Subcutaneous abdominal adipose tissue (tissue), 5 donors: ENCODE data around the gene SORL1.

Source experiments
- H3K27ac ChIP-seq: one replicate; pipeline ENCODE4 v1.7.0; 2013; ENCODE audit warnings: low read depth, mild to moderate bottlenecking, inconsistent platforms, low read length, moderate library complexity
- H3K27me3 ChIP-seq, 5 donors: one replicate each; pipeline ENCODE4 v1.7.0; 2013; ENCODE audit warnings: low read length in 5 of 5, inconsistent platforms in 1 of 5; ENCODE audit not compliant: control insufficient read depth in 5 of 5, insufficient read depth in 4 of 5
- H3K36me3 ChIP-seq, 5 donors: one replicate each; pipeline ENCODE4 v1.7.0; 2013; ENCODE audit warnings: low read length in 5 of 5; ENCODE audit not compliant: control insufficient read depth in 5 of 5, insufficient read depth in 5 of 5
- H3K4me1 ChIP-seq, 5 donors: one replicate each; pipeline ENCODE4 v1.7.0; 2013; ENCODE audit warnings: low read length in 5 of 5, mild to moderate bottlenecking in 3 of 5, moderate library complexity in 1 of 5; ENCODE audit not compliant: control insufficient read depth in 5 of 5, insufficient read depth in 5 of 5
- H3K4me3 ChIP-seq, 5 donors: one replicate each; pipeline ENCODE4 v1.7.0; 2013; ENCODE audit warnings: low read length in 5 of 5, low read depth in 1 of 5
- H3K9ac ChIP-seq, 5 donors: one replicate each; pipeline ENCODE4 v1.7.0; 2013; ENCODE audit warnings: low read length in 5 of 5, mild to moderate bottlenecking in 4 of 5, moderate library complexity in 3 of 5
- H3K9me3 ChIP-seq, 5 donors: one replicate each; pipeline ENCODE4 v1.7.0; 2013; ENCODE audit warnings: low read length in 5 of 5; ENCODE audit not compliant: control insufficient read depth in 5 of 5
- donor health status: healthy.
- donor health status: healthy.
- donor health status: healthy.
- donor health status: healthy.
- donor health status: healthy.

SORL1 gene

DNA sequence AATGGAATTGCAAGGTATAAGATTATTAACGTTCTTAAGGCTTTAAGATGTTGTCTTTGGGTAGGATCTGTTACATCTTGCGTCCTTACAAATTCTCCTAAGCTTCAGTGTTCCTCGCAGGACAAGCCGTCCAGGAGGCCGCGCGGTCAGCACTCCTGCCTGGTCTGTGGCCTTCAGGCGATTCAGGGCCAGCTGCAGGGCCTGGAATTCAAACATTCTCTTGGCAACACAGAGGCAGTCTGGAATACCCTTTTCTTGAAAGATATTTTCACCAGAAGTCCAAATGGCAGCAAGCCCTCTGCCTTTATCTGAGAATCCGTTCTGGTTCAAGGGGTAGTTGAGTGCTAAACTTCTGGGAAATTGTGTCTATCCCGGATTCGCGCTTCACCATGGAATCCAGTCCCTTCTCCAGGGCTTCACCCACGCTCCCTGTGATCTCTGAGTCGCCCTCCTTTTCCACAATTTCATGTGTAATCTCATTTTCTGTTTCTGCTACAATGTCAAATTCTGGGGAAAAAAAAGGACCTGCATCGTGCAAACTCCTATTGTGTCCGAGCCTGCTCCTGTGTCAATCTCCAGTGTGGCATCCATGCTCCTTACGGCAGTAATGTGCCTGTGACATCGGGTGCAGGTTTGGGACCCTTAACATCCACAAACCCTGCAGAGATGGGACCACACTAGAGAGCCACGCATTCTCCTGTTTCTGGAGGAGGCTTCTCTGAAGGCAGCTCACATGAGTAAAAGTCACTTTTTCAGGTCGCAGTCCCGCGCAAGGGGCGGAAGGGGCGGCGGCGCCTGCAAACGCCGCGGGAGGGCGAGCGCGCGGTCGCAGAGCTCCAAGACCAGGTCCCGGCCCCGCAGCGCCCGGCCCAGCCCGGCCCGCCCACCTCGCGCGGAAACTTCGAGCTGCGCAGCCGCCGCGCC lies 25.4 kb upstream of the SORL1 start:
- H3K4me1 ChIP-seq: peaks cover 3 to 12% (median 6%) of the 10 kb centered on the region in 5 donors
- H3K27me3 ChIP-seq: peaks cover 0 to 6% (median 3%) of the 10 kb centered on the region in 5 donors
- no peak overlapping the region for H3K9ac ChIP-seq
- H3K4me3 ChIP-seq: peak overlapping the region; percentile 48 to 70 (median 59)
- no peak overlapping the region for H3K27ac ChIP-seq
- H3K36me3 ChIP-seq: no peaks in the 10 kb centered on the region
- H3K9me3 ChIP-seq: no peaks in the 10 kb centered on the region

DNA sequence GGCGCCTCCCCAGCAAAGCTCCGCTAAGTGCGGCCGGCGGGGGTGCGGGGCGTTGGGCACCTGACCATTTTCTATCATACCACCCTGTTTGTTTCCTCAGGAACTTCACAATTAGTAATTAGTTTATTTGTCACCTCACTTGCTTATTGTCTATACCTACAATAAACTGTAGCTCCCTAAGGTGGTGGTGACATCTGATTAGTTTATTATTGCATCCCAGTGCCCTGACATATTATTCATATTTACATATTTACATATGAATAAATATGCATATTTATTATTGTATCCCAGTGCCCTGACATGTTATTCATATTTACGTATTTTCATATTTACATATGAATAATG lies 24.7 kb upstream of the SORL1 start:
- Histone ChIP-seq H3K27ac (no peak overlapping the region), H3K9me3 (no peaks in the 10 kb centered on the region), H3K36me3 (no peaks in the 10 kb centered on the region), H3K4me1 (peaks cover 3 to 12% (median 6%) of the 10 kb centered on the region in 5 donors), H3K9ac (no peak overlapping the region), H3K27me3 (peaks cover 0 to 6% (median 3%) of the 10 kb centered on the region in 5 donors), H3K4me3 (peak overlapping the region in 3 of 5 donors; percentile 28 to 59 (median 48))

DNA sequence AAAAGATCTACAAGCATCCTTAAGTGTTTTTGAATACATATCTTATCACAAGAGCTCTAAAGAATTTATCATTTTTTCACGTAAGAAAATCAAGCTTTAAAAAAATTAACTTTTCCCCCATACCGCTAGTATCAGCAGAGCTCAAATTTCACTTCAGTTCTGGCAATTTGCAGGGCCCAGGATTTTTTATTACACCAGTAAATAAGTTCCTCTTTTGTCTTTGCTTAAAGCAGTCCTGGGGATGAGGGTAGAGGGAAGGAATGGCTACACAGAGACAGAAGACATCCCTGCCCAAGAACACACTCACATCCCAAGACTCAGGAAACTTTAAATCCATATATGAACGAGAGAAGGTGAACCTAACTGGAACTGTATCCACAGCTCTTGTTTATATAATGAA lies 22.6 kb upstream of the SORL1 start:
- peaks cover 0 to 6% (median 3%) of the 10 kb centered on the region in 5 donors for H3K27me3 ChIP-seq
- H3K4me3 ChIP-seq: no peak overlapping the region
- H3K9ac ChIP-seq: no peak overlapping the region
- H3K4me1 ChIP-seq: peaks cover 3 to 12% (median 6%) of the 10 kb centered on the region in 5 donors
- H3K36me3 ChIP-seq: no peaks in the 10 kb centered on the region
- no peak overlapping the region for H3K27ac ChIP-seq
- no peaks in the 10 kb centered on the region for H3K9me3 ChIP-seq

DNA sequence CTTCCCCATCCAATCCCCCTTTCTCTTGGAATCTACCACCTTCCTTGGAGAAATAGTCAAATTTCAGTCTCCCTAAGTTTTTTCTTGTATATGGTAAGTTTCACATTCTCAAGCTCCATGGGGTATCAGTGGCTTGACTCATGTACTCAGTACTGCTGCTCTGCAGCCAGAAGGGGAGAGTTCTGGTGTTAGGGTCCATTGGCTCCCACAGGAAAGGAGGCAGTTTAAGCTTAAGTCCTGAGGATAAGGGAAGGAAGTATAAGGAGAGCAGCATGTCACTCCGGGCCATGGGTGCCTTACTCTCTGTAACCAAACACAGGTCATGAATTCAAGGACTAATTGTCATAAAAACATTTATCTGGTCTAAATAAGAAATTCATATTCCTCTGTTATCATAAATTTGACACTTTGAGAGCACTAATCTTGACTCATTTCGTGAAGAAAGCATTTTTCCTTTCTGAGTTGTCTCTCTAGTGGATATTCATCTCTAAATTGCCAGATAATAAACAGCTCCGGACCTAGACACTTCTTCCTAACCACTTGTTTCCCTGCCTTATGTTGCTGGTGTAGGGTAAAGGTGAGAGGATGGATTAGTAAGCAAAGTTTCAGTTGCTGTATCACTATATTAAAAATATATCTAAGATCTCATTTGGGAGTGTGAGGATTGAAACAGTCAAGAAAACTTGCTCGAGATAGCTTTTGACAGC lies 20.1 kb upstream of the SORL1 start:
- peaks cover 0 to 6% (median 0%) of the 10 kb centered on the region in 5 donors for H3K27me3 ChIP-seq
- H3K36me3 ChIP-seq: no peaks in the 10 kb centered on the region
- H3K9me3 ChIP-seq: no peaks in the 10 kb centered on the region
- no peak overlapping the region for H3K27ac ChIP-seq
- H3K4me3 ChIP-seq: no peak overlapping the region
- H3K9ac ChIP-seq: no peak overlapping the region
- H3K4me1 ChIP-seq: peaks cover under 1 to 16% (median 9%) of the 10 kb centered on the region in 5 donors

DNA sequence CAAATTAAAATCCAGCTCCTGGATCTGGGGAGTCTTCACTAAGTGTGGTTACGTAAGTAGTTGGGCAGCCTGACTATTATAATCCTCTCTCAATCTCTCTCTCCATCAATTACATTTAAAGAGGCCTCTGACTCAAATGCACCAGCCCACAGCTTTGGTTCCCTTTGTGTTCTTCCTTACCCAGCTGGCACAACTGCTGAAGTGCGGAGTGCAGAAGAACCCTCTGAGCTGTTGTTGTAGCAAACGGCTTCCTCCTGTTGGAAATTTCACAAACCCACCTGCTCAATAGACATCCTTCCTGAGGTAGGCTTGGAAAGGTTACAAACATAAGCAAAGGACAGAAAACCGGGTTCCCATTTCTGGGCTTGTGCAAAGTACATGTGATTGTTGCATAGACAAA lies 17.0 kb upstream of the SORL1 start:
- Histone ChIP-seq H3K4me1 (peaks cover 0 to 30% (median 18%) of the 10 kb centered on the region in 5 donors), H3K4me3 (no peak overlapping the region), H3K9ac (no peak overlapping the region), H3K9me3 (no peaks in the 10 kb centered on the region), H3K36me3 (no peaks in the 10 kb centered on the region), H3K27ac (no peak overlapping the region), H3K27me3 (no peaks in the 10 kb centered on the region)

DNA sequence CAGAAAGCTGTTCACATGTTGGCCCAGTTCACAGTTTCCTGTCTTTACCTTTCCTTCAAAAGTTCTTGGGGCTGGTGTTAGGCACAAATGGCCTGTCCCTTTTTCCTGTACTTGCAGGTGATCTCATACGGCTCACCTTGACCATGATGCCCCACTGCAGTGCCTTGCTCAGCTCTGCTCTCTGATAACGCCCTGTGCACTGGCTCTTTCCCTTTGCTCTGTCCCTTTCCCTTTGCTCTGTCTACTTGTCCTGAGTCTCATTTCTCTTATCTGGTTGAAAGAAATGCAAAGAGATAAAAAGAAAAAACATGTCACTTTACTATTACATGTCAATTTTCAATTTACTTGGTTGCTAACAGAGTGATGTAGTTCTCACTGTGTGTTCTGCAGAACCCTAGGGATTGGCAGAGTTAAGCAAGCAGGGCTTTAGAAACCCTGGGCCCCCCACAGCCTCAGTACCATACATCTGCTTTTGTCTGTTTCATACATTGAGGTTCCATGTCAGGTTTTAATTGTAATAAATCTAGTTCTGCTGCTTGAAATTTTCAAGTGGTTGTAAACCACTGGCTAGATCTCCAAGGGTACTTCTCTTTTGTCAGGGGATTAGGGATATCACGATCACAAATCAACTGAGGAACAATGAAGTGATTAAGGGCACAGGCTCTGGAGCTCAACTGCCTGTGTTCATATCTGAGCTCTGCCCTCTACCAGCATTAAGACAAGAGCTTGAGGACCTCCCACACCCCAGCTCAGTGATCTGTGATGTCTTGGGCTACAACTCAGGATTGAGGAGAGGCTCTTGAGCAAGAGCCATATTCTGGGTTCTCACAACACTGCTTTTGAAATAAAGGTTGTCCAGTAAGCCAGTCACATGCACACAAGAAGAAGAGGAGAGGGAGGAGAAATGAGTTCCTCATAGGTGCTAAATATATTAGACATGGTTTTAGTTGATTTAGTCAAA lies 16.3 kb upstream of the SORL1 start:
- H3K27me3 ChIP-seq: no peaks in the 10 kb centered on the region
- H3K4me1 ChIP-seq: peaks cover 0 to 30% (median 18%) of the 10 kb centered on the region in 5 donors
- no peak overlapping the region for H3K4me3 ChIP-seq
- no peak overlapping the region for H3K27ac ChIP-seq
- H3K36me3 ChIP-seq: no peaks in the 10 kb centered on the region
- no peak overlapping the region for H3K9ac ChIP-seq
- no peaks in the 10 kb centered on the region for H3K9me3 ChIP-seq

DNA sequence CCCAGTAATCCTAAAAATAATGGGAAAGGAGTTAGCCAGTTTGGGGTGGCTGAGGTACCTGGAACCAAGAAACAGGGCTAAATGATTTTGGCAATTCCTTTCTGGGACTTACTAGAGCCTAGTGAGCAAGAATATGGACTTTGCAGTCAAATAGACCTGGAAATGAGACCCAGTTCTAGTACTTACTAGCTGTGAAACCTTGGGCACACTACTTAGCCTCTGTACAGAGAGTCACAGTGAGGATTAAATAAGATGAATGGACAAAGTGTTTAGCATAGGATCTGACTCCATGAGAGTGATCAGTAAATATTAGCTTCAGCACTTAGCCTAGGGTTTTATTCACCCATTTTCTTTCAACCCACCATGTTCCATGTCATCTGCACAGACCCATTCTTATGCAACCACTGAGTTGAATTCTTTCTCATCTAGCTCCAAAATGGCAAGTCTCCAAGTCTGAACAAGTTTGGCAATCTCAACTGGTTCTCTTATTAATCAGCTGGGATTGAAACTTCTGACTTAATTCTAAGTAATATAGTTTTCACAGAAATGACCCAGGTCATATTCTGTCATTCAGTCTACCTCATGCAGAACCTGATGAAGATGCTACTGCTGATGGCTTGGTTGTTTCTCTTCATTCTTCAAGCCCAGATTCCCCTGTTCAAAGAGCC lies 15.0 kb upstream of the SORL1 start:
- H3K27me3 ChIP-seq: no peaks in the 10 kb centered on the region
- H3K9me3 ChIP-seq: no peaks in the 10 kb centered on the region
- H3K4me3 ChIP-seq: no peak overlapping the region
- H3K27ac ChIP-seq: no peak overlapping the region
- H3K4me1 ChIP-seq: peaks cover 0 to 34% (median 18%) of the 10 kb centered on the region in 5 donors
- no peaks in the 10 kb centered on the region for H3K36me3 ChIP-seq
- H3K9ac ChIP-seq: no peak overlapping the region

DNA sequence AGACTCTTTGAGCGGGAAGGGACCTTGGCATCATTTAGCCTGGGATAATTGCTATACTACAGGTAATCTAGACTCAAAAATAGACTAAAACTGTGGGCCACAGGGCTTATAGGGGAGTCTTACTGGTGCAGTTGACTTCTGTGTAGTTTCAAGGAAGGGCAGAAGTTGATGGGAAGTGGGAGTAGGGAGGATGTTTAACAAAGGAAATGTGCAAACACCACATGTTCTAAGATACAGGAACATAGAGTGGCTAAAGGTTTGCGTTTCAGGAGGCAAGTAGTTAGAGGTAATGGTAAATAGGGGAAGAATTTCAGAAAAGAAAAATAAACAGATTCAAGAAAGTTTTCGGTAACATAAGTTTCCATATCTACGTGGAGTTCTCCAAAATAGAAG lies 14.4 kb upstream of the SORL1 start:
- H3K4me1 ChIP-seq: peaks cover 0 to 34% (median 18%) of the 10 kb centered on the region in 5 donors
- H3K27ac ChIP-seq: no peak overlapping the region
- no peak overlapping the region for H3K4me3 ChIP-seq
- no peak overlapping the region for H3K9ac ChIP-seq
- H3K27me3 ChIP-seq: no peaks in the 10 kb centered on the region
- no peaks in the 10 kb centered on the region for H3K36me3 ChIP-seq
- no peaks in the 10 kb centered on the region for H3K9me3 ChIP-seq

DNA sequence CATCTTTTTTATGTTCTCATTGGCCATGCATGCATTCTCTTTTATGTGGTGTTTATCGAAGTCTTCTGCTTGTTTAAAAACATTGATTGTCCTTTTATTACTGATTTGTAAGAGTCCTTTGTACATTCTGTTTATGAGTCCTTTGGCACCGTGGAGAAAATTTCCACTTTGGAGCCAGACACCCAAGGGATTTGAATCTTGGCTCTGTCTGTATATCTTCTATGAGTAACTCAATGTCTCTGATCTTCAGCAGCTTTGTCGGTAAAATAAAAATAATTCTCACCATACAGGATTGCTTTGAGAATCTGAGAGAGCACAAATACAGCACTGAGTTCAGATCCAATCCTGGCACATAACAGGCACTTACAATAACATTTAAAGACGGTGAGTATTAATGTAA lies 12.8 kb upstream of the SORL1 start:
- Histone ChIP-seq H3K27me3 (no peaks in the 10 kb centered on the region), H3K4me1 (peaks cover 0 to 34% (median 18%) of the 10 kb centered on the region in 5 donors), H3K9ac (no peak overlapping the region), H3K4me3 (no peak overlapping the region), H3K27ac (no peak overlapping the region), H3K9me3 (no peaks in the 10 kb centered on the region), H3K36me3 (no peaks in the 10 kb centered on the region)
